Neutrophil (primary cell): Measurements from ENCODE around the gene GNG7.

ENCODE experiments used
- H3K27ac ChIP-seq: fragments of 200-600 bp; sonication (generic); 2 replicates; pipeline ENCODE4 v1.5.1; 2016; ENCODE audit warnings: mild to moderate bottlenecking, moderate library complexity
- H3K27me3 ChIP-seq: fragments of 200-600 bp; sonication (generic); 2 replicates; pipeline ENCODE4 v1.6.0; 2016; ENCODE audit warnings: mild to moderate bottlenecking
- H3K36me3 ChIP-seq: fragments of 200-600 bp; sonication (generic); 2 replicates; pipeline ENCODE4 v1.5.1; 2017
- H3K4me1 ChIP-seq, 2 experiments: fragments of 200-600 bp in 1 of 2; sonication (generic) in 1 of 2; 1 replicate in 1 of 2; 2 replicates in 1 of 2; pipeline versions ENCODE4 v1.5.1 to v1.6.1; 2013 to 2016; ENCODE audit warnings: low read depth in 1 of 2, low read length in 1 of 2, mild to moderate bottlenecking in 1 of 2, moderate library complexity in 1 of 2; ENCODE audit not compliant: control insufficient read depth in 1 of 2, insufficient read depth in 1 of 2
- H3K4me3 ChIP-seq, 2 experiments: fragments of 200-600 bp in 1 of 2; sonication (generic) in 1 of 2; 1 replicate in 1 of 2; 2 replicates in 1 of 2; pipeline ENCODE4 v1.5.1; 2013 to 2016; ENCODE audit warnings: low read depth in 1 of 2, low read length in 1 of 2, mild to moderate bottlenecking in 1 of 2, moderate library complexity in 1 of 2
- H3K9me3 ChIP-seq: fragments of 200-600 bp; sonication (generic); 2 replicates; pipeline ENCODE4 v1.5.1; 2016
- CTCF ChIP-seq: fragments of 200-600 bp; sonication (generic); IDR thresholded peaks from 2 replicates; pipeline ENCODE4 v1.5.1; 2016; ENCODE audit warnings: antibody characterized with exemption

GNG7 gene

GRCh38 chr19:2589441-2589840 lies 113.1 kb downstream of the GNG7 start:
- Histone ChIP-seq H3K4me3 (no peak overlapping the region), H3K27ac (no peak overlapping the region), H3K27me3 (no peaks in the 10 kb centered on the region), H3K9me3 (no peaks in the 10 kb centered on the region), H3K36me3 (no peaks in the 10 kb centered on the region), H3K4me1 (no peaks in the 10 kb centered on the region)
- no peak for TF ChIP-seq CTCF

GRCh38 chr19:2588081-2588777 lies 114.3 kb downstream of the GNG7 start:
- Histone ChIP-seq H3K9me3 (no peaks in the 10 kb centered on the region), H3K27me3 (no peaks in the 10 kb centered on the region), H3K4me1 (no peaks in the 10 kb centered on the region), H3K27ac (no peak overlapping the region), H3K36me3 (no peaks in the 10 kb centered on the region), H3K4me3 (no peak overlapping the region)
- no peak for TF ChIP-seq CTCF

GRCh38 chr19:2587001-2587719 lies 115.3 kb downstream of the GNG7 start:
- H3K4me3 ChIP-seq: no peak overlapping the region
- no peak overlapping the region for H3K27ac ChIP-seq
- TF ChIP-seq CTCF: no peak

GRCh38 chr19:2586196-2586595 lies 116.3 kb downstream of the GNG7 start:
- Histone ChIP-seq H3K4me1 (no peaks in the 10 kb centered on the region), H3K9me3 (no peaks in the 10 kb centered on the region), H3K27me3 (no peaks in the 10 kb centered on the region), H3K4me3 (no peak overlapping the region), H3K27ac (no peak overlapping the region), H3K36me3 (no peaks in the 10 kb centered on the region)
- TF ChIP-seq CTCF: no peak

More at GRCh38 chr19:2587001-2587719, 115.3 kb downstream of the GNG7 start:
- Histone ChIP-seq H3K9me3 (no peaks in the 10 kb centered on the region), H3K4me1 (no peaks in the 10 kb centered on the region), H3K36me3 (no peaks in the 10 kb centered on the region), H3K27me3 (no peaks in the 10 kb centered on the region)

- H3K36me3 ChIP-seq: no peaks in the 10 kb centered on the region
- H3K4me3 ChIP-seq: no peak overlapping the region
- no peak for TF ChIP-seq CTCF
- H3K9me3 ChIP-seq: no peaks in the 10 kb centered on the region
- H3K27me3 ChIP-seq: peaks cover 10% of the 10 kb centered on the region
- H3K27ac ChIP-seq: no peak overlapping the region
- peaks cover 6 to 7% of the 10 kb centered on the region in 2 experiments for H3K4me1 ChIP-seq
Observed at GRCh38 chr19:2584002-2584401, 118.5 kb downstream of the GNG7 start.
